GM21367 (cell line): Measurements from ENCODE around the gene RNF115.
"Not testable (repeated sequence)": the region's sequence is repeated elsewhere in the genome, so short reads cannot be mapped to it uniquely, and the experiment has no call there.

Experiments used
- ATAC-seq: cut with Tn5 transposase; IDR thresholded peaks from one replicate; pipeline ENCODE4 v1.9.1; 2021; ENCODE audit not compliant: unreplicated experiment

Gene RNF115

DNA sequence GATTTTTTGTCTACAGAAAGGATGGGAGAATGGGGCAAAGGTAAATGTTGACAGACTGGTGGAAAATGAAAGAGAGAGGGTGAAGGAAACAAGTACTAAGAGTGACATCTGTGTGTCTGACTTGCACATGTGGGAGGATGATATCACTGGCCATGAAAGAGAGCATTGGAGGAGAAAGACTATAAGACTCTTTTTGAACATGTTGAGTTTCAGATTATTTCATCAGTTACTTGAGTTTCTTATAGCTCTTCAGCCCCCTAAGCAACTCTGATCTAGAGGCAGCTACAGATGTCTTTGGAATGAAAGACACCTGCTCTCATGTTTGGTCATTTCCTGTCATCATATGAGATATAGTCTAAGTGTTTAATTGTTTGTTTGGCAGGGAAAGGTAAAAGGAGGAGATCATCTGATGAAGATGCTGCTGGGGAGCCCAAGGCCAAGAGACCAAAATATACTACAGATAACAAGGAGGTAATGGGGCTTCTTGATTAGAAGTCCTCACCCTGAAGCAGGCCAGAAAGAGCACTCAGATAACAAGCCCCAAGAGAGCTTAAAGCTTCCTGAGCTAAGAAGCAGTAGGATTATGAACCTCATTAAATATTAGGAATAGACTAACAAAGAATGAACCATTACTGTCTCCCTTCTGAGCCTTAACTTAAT is 4.6 kb upstream of the RNF115 start:
- ATAC-seq: no peak

GRCh38 chr1:145827966-145828365 is 4.1 kb upstream of the RNF115 start:
- ATAC-seq: no peak

DNA sequence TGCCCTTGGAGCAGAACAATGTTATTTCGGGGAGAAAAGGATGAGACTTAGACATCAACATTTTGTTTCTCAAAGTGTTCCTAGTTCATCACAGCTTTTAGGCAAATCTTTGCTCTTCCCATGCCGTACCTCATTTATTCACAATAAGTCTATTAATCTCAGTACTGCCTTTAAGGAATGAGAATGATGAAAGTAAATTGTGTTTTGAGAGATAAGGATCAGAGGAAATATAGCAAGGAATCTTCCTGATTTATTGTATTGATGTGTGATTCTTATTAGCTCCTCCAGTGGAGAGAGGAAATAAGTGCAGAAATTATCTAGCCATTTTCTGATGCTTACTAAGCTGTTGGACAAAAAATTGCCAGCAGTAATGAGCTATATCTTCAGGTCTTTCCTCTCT is 2.1 kb upstream of the RNF115 start:
- ATAC-seq: no peak

DNA sequence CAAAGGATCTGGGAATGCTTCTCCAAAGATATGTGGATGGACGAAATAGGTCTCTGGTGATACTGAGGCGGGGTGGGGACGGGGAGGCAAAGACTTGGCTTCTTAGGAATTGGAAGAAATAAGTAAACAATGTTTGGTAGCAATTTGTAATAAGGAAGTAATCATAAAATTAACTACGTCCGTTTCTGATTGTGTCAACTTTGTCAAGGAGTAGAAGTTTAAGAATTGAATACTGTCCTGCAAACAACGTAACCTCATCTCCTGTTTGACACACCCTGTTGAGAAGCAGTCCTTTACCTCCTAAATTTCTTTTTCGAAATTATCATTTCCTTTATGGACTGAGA is 576 bp upstream of the RNF115 start:
- ATAC-seq: no peak

DNA sequence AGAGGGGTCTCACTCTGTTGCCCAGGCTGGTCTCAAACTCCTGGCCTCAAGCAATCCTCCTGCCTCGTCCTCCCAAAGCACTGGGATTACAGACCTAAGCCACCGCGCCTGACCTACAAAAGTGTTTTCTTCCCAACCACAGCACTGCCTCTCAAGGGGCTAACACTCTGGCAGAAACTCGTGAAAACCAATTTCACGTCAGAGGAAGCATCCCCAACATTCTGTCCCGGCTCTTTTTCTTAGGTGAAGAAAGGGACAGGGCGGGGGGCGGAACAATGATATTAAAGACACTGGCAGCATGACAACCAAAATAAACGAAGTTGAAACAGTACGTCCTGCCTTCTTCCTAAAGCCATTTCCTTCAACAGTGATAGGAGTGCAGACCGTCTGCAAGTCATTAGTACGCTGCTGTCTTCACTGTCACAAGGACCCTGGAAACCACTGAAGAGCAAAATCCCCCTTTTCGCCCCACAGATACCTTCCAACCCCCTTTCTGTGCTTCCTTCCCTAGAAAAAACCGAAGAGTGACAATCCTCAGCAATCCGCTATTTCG is 1.0 kb downstream of the RNF115 start:
- not testable (repeated sequence) for ATAC-seq

DNA sequence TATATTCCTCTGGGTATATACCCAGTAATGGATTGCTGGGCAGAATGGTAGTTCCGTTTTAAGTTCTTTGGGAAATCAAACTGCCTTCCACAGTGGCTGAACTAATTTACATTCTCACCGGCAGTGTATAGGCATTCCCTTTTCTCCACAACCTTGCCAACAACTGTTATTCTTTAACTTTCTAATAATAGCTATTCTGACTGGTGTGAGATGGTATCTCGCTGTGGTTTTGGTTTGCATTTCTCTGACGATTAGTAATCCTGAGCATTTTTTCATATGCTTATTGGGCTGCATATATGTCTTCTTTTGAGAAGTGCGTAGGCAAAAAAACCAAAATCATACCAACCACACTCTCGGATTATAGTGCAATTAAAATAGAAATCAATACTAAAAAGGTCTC is 5.8 kb downstream of the RNF115 start:
- ATAC-seq: not testable (repeated sequence)

- not testable (repeated sequence) for ATAC-seq
Observed at GRCh38 chr1:145812977-145813810, 10.7 kb downstream of the RNF115 start.

GRCh38 chr1:145806844-145807243 is 17.1 kb downstream of the RNF115 start:
- no peak for ATAC-seq

- ATAC-seq: no peak
Observed at GRCh38 chr1:145806408-145806807, 17.5 kb downstream of the RNF115 start.

GRCh38 chr1:145805057-145805456 is 18.8 kb downstream of the RNF115 start:
- no peak for ATAC-seq

GRCh38 chr1:145804235-145805045 is 19.5 kb downstream of the RNF115 start:
- no peak for ATAC-seq

DNA sequence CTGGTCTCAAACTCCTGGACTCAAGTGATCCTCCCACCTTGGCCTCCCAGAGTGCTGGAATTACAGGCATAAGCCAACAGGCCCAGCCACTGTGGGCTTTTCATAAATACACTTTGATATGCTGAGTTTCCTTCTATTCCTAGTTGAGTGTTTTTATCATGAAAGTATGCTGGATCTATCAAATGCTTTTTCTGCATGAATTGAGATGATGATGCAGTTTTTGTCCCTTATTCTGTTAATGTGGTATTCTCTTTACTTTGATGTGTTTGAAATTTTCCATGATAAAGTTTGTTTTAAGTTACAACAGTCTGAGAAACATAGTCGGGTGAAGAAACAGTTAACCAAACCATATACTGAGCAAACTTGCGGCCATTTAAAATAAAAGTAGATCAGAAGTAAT is 24.1 kb downstream of the RNF115 start:
- ATAC-seq: no peak

- no peak for ATAC-seq
Observed at GRCh38 chr1:145796753-145797152, 27.1 kb downstream of the RNF115 start.

- no peak for ATAC-seq
Observed at GRCh38 chr1:145795257-145795881, 28.5 kb downstream of the RNF115 start.

DNA sequence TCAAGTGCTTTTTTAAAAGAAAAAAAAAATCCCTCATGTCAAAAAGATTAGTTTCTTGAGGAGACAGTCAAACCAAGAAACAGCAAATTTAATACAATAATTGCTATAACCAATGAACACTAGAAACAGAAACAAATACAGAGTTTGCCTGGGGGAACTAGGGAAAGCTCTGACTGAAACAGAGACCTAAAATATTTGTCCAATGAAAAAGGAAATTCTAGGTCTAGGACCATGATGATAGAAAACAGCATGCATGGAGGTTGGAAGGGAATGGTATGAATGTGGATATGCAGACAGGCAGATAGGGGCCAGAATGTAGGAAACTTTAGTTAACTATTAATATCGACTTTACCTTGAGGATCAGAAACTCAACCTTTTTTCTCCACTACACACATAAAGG is 31.4 kb downstream of the RNF115 start:
- no peak for ATAC-seq

DNA sequence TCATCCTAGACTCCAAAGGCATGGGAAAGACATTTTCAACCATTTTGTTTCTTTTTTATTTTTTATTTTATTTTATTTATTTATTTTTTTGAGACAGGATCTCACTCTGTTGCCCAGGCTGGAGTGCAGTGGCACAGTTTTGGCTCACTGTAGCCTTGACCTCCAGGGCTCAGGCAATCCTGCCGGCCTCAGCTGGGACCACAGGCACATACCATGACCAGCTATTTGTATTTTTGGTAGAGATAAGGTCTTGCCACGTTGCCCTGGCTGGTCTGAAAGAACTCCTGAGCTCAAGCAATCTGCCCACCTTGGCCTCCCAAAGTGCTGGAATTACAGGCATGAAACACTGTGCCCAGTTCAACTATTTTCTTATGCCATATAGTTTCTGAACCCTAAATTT is 32.0 kb downstream of the RNF115 start:
- not testable (repeated sequence) for ATAC-seq

DNA sequence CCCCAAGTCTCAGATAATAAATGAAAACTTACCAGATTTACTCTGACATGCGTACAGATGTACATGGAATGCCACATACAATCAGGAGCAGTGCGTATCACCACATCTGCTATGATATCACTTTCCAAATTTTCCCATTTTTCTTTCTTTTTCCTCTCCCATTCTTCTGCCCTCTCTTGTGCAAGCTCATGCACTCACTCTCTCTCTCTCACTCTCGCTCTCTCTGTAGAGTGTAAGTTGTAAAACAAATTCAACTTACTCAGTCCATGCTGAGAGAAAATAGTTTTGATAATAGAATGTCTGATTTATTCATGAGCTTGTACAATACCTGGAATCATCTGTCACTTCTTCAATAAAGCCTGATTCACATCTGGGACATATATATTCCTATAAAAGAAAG is 35.3 kb downstream of the RNF115 start:
- ATAC-seq: no peak

GRCh38 chr1:145786271-145786670 is 37.6 kb downstream of the RNF115 start:
- no peak for ATAC-seq

DNA sequence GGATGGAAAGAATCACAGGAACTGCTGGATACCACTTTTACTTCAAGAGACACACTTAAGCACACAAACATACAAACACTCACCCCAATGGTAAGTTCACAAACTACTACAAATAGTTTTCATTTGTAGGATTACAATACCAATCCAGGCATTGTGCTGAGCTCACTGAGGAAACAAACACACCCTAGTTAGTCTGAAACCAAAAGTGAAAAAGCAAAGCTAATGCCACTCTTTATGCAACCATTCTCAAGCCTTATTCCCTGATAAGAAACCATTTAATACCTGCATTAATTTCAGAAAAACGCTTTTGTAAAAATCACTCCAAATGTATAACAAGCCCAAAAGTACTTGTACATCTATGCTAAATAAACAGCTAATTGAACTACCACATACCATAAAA is 38.3 kb downstream of the RNF115 start:
- no peak for ATAC-seq

DNA sequence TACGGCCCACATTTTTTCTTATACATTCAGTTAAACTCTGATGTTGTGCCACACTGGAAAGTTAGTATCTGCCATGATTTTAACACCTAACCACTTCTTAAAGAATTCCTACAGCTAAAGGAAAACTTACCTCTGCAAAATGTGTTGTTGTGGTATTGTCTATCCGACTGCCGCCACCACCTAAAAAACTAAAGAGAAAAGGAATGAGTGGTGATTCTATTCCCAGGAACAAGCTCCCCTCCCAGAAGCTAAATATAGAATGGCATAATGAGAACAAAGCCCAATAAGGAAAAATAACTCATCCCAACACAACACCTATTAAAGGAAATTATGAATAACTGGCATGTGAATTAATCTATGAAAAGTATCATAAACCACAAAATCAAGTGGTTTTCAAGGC is 39.5 kb downstream of the RNF115 start:
- no peak for ATAC-seq
